ENCODE data around the gene DDIAS.
"Not testable (repeated sequence)": the region's sequence is repeated elsewhere in the genome, so short reads cannot be mapped to it uniquely, and the experiment has no call there.

DDIAS gene

GRCh38 chr11:82901165-82901921 lies at the start of gene DDIAS:
DDIAS (plus strand) TSS chr11:82901736; CDS start chr11:82914739, 13,003 bp downstream.
- DNase-seq (ENCODE audit: low read depth in 3 of 3): peak; percentile 89 to 90 (median 89)

- no peak for DNase-seq (ENCODE audit: low read depth in 3 of 3)
Measured at GRCh38 chr11:82854242-82854641, 47.3 kb upstream of the DDIAS start.

- DNase-seq (ENCODE audit: low read depth in 3 of 3): not testable (repeated sequence)
Measured at GRCh38 chr11:82854916-82855315, 46.6 kb upstream of the DDIAS start.

- DNase-seq (ENCODE audit: low read depth in 3 of 3): no peak
Measured at GRCh38 chr11:82855616-82856015, 45.9 kb upstream of the DDIAS start.

GRCh38 chr11:82857145-82857544 lies 44.4 kb upstream of the DDIAS start:
- DNase-seq (ENCODE audit: low read depth in 3 of 3): no peak

GRCh38 chr11:82858133-82858532 lies 43.4 kb upstream of the DDIAS start:
- no peak for DNase-seq (ENCODE audit: low read depth in 3 of 3)

GRCh38 chr11:82858556-82859091 lies 42.9 kb upstream of the DDIAS start:
- no peak for DNase-seq (ENCODE audit: low read depth in 3 of 3)

GRCh38 chr11:82859750-82860149 lies 41.8 kb upstream of the DDIAS start:
- no peak for DNase-seq (ENCODE audit: low read depth in 3 of 3)

GRCh38 chr11:82862379-82862778 lies 39.2 kb upstream of the DDIAS start:
- DNase-seq (ENCODE audit: low read depth in 3 of 3): no peak

GRCh38 chr11:82863209-82863608 lies 38.3 kb upstream of the DDIAS start:
- no peak for DNase-seq (ENCODE audit: low read depth in 3 of 3)

GRCh38 chr11:82864268-82864667 lies 37.3 kb upstream of the DDIAS start:
- DNase-seq (ENCODE audit: low read depth in 3 of 3): peak in 1 of 3 donors; percentile 4

- DNase-seq (ENCODE audit: low read depth in 3 of 3): no peak
Measured at GRCh38 chr11:82865841-82866240, 35.7 kb upstream of the DDIAS start.

- peak; percentile 20 to 85 (median 75) for DNase-seq (ENCODE audit: low read depth in 3 of 3)
Measured at GRCh38 chr11:82867495-82868082, 33.9 kb upstream of the DDIAS start.

- DNase-seq (ENCODE audit: low read depth in 3 of 3): no peak
Measured at GRCh38 chr11:82869657-82870056, 31.9 kb upstream of the DDIAS start.

- no peak for DNase-seq (ENCODE audit: low read depth in 3 of 3)
Measured at GRCh38 chr11:82871646-82872045, 29.9 kb upstream of the DDIAS start.

GRCh38 chr11:82872377-82873150 lies 29.0 kb upstream of the DDIAS start:
- DNase-seq (ENCODE audit: low read depth in 3 of 3): no peak

- no peak for DNase-seq (ENCODE audit: low read depth in 3 of 3)
Measured at GRCh38 chr11:82873919-82874333, 27.6 kb upstream of the DDIAS start.

GRCh38 chr11:82874646-82875523 lies 26.7 kb upstream of the DDIAS start:
- DNase-seq (ENCODE audit: low read depth in 3 of 3): no peak

GRCh38 chr11:82883853-82884252 lies 17.7 kb upstream of the DDIAS start:
- DNase-seq (ENCODE audit: low read depth in 3 of 3): no peak

- no peak for DNase-seq (ENCODE audit: low read depth in 3 of 3)
Measured at GRCh38 chr11:82889133-82890001, 12.2 kb upstream of the DDIAS start.

- no peak for DNase-seq (ENCODE audit: low read depth in 3 of 3)
Measured at GRCh38 chr11:82890002-82890341, 11.6 kb upstream of the DDIAS start.

Data from stimulated activated CD4-positive, alpha-beta T cell treated with anti-CD3 and anti-CD28 coated beads, TNF-alpha, amount 100 ng/mL, for 48 hours (primary cell).